ENCODE measurements around the gene AWAT2.
A peak's percentile ranks its signal among the peaks of the same experiment; 100 is the strongest.

The AWAT2 gene, protein sequence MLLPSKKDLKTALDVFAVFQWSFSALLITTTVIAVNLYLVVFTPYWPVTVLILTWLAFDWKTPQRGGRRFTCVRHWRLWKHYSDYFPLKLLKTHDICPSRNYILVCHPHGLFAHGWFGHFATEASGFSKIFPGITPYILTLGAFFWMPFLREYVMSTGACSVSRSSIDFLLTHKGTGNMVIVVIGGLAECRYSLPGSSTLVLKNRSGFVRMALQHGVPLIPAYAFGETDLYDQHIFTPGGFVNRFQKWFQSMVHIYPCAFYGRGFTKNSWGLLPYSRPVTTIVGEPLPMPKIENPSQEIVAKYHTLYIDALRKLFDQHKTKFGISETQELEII

GRCh38 chrX:70049925-70050324 is at the start of gene AWAT2:
Gene AWAT2 (minus strand): TSS chrX:70049938. CDS start chrX:70049932, 6 bp downstream.
- POLR2A ChIA-PET, result no interaction called here
- CTCF ChIA-PET, result no interaction called here
- DNase-seq (ENCODE audit: low read depth, low spot score), result no peak
- TF ChIP-seq CTCF (IDR thresholded peaks at IDR 0.05; ENCODE audit: insufficient read depth, low read length, missing control alignments), result no peak
- H3K4me3 ChIP-seq (ENCODE audit: low read depth, low read length), result no peak within 1 kb of the TSS

DNA sequence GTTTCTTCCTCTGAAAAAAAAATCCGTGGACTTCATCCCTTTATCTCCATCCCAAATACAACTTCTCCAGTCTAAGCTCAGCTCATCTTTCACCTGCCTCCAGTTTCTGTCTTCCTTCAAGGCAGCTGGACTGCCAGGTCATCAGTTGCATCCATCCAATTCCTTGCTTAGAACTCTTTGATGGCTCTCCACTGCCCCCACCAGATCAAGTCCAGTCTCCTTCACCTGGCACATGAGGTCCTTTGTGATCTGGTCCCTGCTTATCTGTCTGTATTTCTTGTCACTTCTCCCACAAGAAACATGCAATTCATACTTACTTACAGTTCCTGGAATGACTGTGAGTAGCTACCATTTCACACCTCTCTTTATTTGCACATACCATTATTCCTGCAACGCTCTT is 46.3 kb upstream of the AWAT2 start:
- DNase-seq (ENCODE audit: low read depth, low spot score), result no peak
- POLR2A ChIA-PET, result no interaction called here
- CTCF ChIA-PET, result interaction anchor here (1.0 to 5.0 kb wide), 11 partner anchors 8 to 672 kb away, joined by 3 to 103 read pairs (median 6); partner anchors contain the start of gene IGBP1
- no peak for TF ChIP-seq CTCF (IDR thresholded peaks at IDR 0.05; ENCODE audit: insufficient read depth, low read length, missing control alignments)
- H3K4me3 ChIP-seq (ENCODE audit: low read depth, low read length), result no peak overlapping the region

GRCh38 chrX:70092247-70092646 is 42.5 kb upstream of the AWAT2 start:
- ChIA-PET POLR2A (no interaction called here), CTCF (no interaction called here)
- no peak for DNase-seq (ENCODE audit: low read depth, low spot score)
- no peak overlapping the region for H3K4me3 ChIP-seq (ENCODE audit: low read depth, low read length)
- TF ChIP-seq CTCF (IDR thresholded peaks at IDR 0.05; ENCODE audit: insufficient read depth, low read length, missing control alignments), result no peak

GRCh38 chrX:70089604-70090297 is 40.0 kb upstream of the AWAT2 start:
- no peak for TF ChIP-seq CTCF (IDR thresholded peaks at IDR 0.05; ENCODE audit: insufficient read depth, low read length, missing control alignments)
- H3K4me3 ChIP-seq (ENCODE audit: low read depth, low read length), result no peak overlapping the region
- CTCF ChIA-PET, result interaction anchor here (0.9 to 1.7 kb wide), 2 partner anchors 8 to 552 kb away, joined by 3 to 4 read pairs; no protein-coding TSS in a partner anchor
- POLR2A ChIA-PET, result no interaction called here
- peak; percentile 2 for DNase-seq (ENCODE audit: low read depth, low spot score)

GRCh38 chrX:70088751-70089150 is 39.0 kb upstream of the AWAT2 start:
- DNase-seq (ENCODE audit: low read depth, low spot score), result no peak
- CTCF ChIA-PET, result interaction anchor here (0.9 to 1.5 kb wide), 2 partner anchors 9 to 59 kb away, joined by 3 to 4 read pairs; no protein-coding TSS in a partner anchor
- TF ChIP-seq CTCF (IDR thresholded peaks at IDR 0.05; ENCODE audit: insufficient read depth, low read length, missing control alignments), result no peak
- POLR2A ChIA-PET, result no interaction called here
- no peak overlapping the region for H3K4me3 ChIP-seq (ENCODE audit: low read depth, low read length)

All from AG04449 (cell line).